HEK293 (cell line): ENCODE results near the gene DAPK2.

ENCODE experiments used
- CTCF ChIA-PET: fragments of 350-600 bp; formaldehyde crosslinking; extraction: SDS; loops from one replicate; lab custom pipeline; 2021; ENCODE audit warnings: antibody characterized with exemption; lab: Yijun Ruan, JAX
- POLR2A ChIA-PET: fragments of 300-600 bp; formaldehyde crosslinking; extraction: SDS; loops from one replicate; lab custom pipeline; 2020; ENCODE audit warnings: antibody characterized with exemption, inconsistent platforms; lab: Yijun Ruan, JAX
- H3K27ac ChIP-seq: fragments of 200-500 bp; sonication (Bioruptor generic); 2 replicates; pipeline ENCODE4 v1.5.1; 2014; ENCODE audit warnings: low read depth, low read length, control low read depth, inconsistent platforms; ENCODE audit errors: extremely low read depth
- H3K36me3 ChIP-seq, 2 experiments: fragments of 200-500 bp in 1 of 2; sonication (Bioruptor generic) in 1 of 2; 1 replicate in 1 of 2; 2 replicates in 1 of 2; pipeline ENCODE4 v1.5.1; 2014 to 2017; ENCODE audit warnings: inconsistent platforms in 2 of 2, low read length in 2 of 2; ENCODE audit not compliant: control insufficient read depth in 2 of 2, insufficient read depth in 1 of 2
- H3K4me1 ChIP-seq: fragments of 200-500 bp; sonication (Bioruptor generic); 2 replicates; pipeline ENCODE4 v1.5.1; 2014; ENCODE audit warnings: mild to moderate bottlenecking, low read length, inconsistent platforms; ENCODE audit not compliant: control insufficient read depth, insufficient read depth
- H3K4me3 ChIP-seq: 2 replicates; pipeline ENCODE4 v1.5.1; 2011; ENCODE audit warnings: low read depth, mild to moderate bottlenecking, control low read depth, low read length, moderate library complexity
- H3K9me3 ChIP-seq: fragments of 200-500 bp; sonication (Bioruptor generic); 2 replicates; pipeline ENCODE4 v1.5.1; 2014; ENCODE audit warnings: low read depth, low read length, inconsistent platforms; ENCODE audit not compliant: control insufficient read depth, insufficient read depth
- GFI1B ChIP-seq: fragments of 450-650 bp; formaldehyde crosslinking; IDR thresholded peaks from 2 replicates; pipeline ENCODE4 v1.5.1; 2016; ENCODE audit warnings: missing biosample characterization, missing genetic modification characterization
- GLIS2 ChIP-seq: fragments of 450-650 bp; formaldehyde crosslinking; IDR thresholded peaks from 2 replicates; pipeline ENCODE4 v1.5.1; 2016; ENCODE audit warnings: missing biosample characterization, missing genetic modification characterization
- MYNN ChIP-seq: fragments of 450-650 bp; formaldehyde crosslinking; IDR thresholded peaks from 2 replicates; pipeline ENCODE4 v1.5.1; 2016; ENCODE audit warnings: missing biosample characterization, missing genetic modification characterization, borderline replicate concordance
- PRDM1 ChIP-seq: fragments of 450-650 bp; formaldehyde crosslinking; IDR thresholded peaks from 2 replicates; pipeline ENCODE4; 2016; ENCODE audit warnings: missing biosample characterization, missing genetic modification characterization
- WT1 ChIP-seq: fragments of 450-650 bp; formaldehyde crosslinking; IDR thresholded peaks from 2 replicates; pipeline ENCODE4 v1.5.1; 2016; ENCODE audit warnings: missing biosample characterization, missing genetic modification characterization
- YY2 ChIP-seq: fragments of 450-650 bp; formaldehyde crosslinking; IDR thresholded peaks from 2 replicates; pipeline ENCODE4 v1.5.1; 2016; ENCODE audit warnings: missing biosample characterization, missing genetic modification characterization
- ZBTB21 ChIP-seq: fragments of 450-650 bp; formaldehyde crosslinking; IDR thresholded peaks from 2 replicates; pipeline ENCODE4 v1.5.1; 2017; ENCODE audit warnings: missing biosample characterization, missing genetic modification characterization
- ZNF174 ChIP-seq: fragments of 450-650 bp; formaldehyde crosslinking; IDR thresholded peaks from 2 replicates; pipeline ENCODE4 v1.5.0; 2017; ENCODE audit warnings: missing biosample characterization, mild to moderate bottlenecking, missing genetic modification characterization
- ZNF274 ChIP-seq, 2 experiments: fragments of 200-500 bp in 1 of 2; fragments of 450-650 bp in 1 of 2; sonication (Bioruptor generic) in 1 of 2; formaldehyde crosslinking in 1 of 2; IDR thresholded peaks; 2 replicates each; pipeline versions ENCODE4 v1.5.1 to v1.6.1; 2014 to 2016; ENCODE audit warnings: borderline replicate concordance in 1 of 2, inconsistent platforms in 1 of 2, low read length in 1 of 2, missing biosample characterization in 1 of 2, missing genetic modification characterization in 1 of 2
- ZNF529 ChIP-seq: fragments of 450-650 bp; formaldehyde crosslinking; IDR thresholded peaks from 2 replicates; pipeline ENCODE4 v1.5.1; 2017; ENCODE audit warnings: missing genetic modification characterization, missing biosample characterization; ENCODE audit not compliant: insufficient replicate concordance
- ZNF610 ChIP-seq: fragments of 450-650 bp; formaldehyde crosslinking; IDR thresholded peaks from 2 replicates; pipeline ENCODE4 v1.5.1; 2016; ENCODE audit warnings: missing biosample characterization, missing genetic modification characterization, borderline replicate concordance
- ZNF645 ChIP-seq: fragments of 450-650 bp; formaldehyde crosslinking; IDR thresholded peaks from 2 replicates; pipeline ENCODE4; 2016; ENCODE audit warnings: missing biosample characterization, missing genetic modification characterization
- ZNF791 ChIP-seq: fragments of 450-650 bp; formaldehyde crosslinking; IDR thresholded peaks from 2 replicates; pipeline ENCODE4 v1.5.1; 2016; ENCODE audit warnings: missing biosample characterization, missing genetic modification characterization
- ZNF843 ChIP-seq: fragments of 450-650 bp; formaldehyde crosslinking; IDR thresholded peaks from 2 replicates; pipeline ENCODE4 v1.5.1; 2016; ENCODE audit warnings: missing biosample characterization, missing genetic modification characterization
- ZSCAN5A ChIP-seq: fragments of 450-650 bp; formaldehyde crosslinking; IDR thresholded peaks from 2 replicates; pipeline ENCODE4 v1.5.1; 2016; ENCODE audit warnings: missing biosample characterization, missing genetic modification characterization
- TF ChIP-seq, protein P1 (sequence below): fragments of 450-650 bp; formaldehyde crosslinking; IDR thresholded peaks from 2 replicates; pipeline ENCODE4 v1.5.1; 2016; ENCODE audit warnings: missing biosample characterization, missing genetic modification characterization
- TF ChIP-seq, protein P2 (sequence below): fragments of 450-650 bp; formaldehyde crosslinking; IDR thresholded peaks from 2 replicates; pipeline ENCODE4 v1.5.1; 2016; ENCODE audit warnings: missing biosample characterization, missing genetic modification characterization, low read depth

Gene DAPK2

DNA sequence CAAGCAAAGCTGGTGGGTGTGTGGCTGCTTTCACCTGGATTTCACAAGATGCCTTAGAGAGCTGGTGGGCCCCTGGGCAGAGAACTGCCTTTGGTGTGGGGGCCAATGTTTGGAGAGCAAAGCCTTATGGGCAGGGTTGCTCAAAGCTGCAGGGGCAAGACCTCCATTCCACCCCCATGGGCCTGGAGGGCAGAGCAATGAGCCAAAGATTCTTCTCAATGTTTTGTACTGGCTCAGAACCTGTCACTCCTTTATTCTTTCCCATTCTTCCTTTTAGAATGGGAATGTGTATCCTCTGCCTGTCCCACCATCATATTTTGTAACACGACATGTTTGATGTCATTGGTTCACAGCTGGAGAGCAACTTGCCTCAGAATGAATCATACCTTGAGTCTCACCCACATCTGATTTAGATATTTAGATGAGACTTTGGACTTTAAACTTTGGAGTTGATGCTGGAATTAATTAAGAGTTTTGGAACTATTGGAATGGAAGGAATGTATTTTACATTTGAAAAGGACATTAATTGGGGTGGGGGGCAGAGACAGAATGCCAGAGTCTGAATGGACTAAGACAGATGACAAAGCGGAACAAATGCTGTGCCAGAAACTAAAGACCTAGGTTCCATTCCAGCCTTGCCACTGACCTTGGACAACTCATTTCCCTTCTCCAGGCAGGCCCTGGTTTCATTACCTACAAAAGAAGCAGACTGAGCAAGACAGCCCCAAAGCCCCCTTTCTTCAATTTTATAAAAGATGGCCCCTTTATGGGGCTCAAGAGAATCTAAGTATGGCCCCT, 72.9 kb downstream of the DAPK2 start:
- ChIA-PET POLR2A (no interaction called here), CTCF (interaction anchor here (0.6 to 1.9 kb wide), 3 partner anchors 28 to 409 kb away, joined by 3 to 6 read pairs (median 4); no protein-coding TSS in a partner anchor)
- H3K4me3 ChIP-seq: no peak overlapping the region
- TF ChIP-seq, protein P1, sequence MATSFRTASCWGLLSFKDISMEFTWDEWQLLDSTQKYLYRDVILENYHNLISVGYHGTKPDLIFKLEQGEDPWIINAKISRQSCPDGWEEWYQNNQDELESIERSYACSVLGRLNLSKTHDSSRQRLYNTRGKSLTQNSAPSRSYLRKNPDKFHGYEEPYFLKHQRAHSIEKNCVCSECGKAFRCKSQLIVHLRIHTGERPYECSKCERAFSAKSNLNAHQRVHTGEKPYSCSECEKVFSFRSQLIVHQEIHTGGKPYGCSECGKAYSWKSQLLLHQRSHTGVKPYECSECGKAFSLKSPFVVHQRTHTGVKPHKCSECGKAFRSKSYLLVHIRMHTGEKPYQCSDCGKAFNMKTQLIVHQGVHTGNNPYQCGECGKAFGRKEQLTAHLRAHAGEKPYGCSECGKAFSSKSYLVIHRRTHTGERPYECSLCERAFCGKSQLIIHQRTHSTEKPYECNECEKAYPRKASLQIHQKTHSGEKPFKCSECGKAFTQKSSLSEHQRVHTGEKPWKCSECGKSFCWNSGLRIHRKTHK (tag by site-specific recombination): no peak
- 0 out of 2 replicates have a peak, but pooled peaks have one; percentile 17 for TF ChIP-seq ZBTB21 (tag by site-specific recombination)
- no peak overlapping the region for H3K27ac ChIP-seq
- no peaks in the 10 kb centered on the region for H3K36me3 ChIP-seq
- H3K9me3 ChIP-seq: no peaks in the 10 kb centered on the region
- no peaks in the 10 kb centered on the region for H3K4me1 ChIP-seq

GRCh38 chr15:63972801-63973200, 73.5 kb downstream of the DAPK2 start:
- TF ChIP-seq, protein P2, sequence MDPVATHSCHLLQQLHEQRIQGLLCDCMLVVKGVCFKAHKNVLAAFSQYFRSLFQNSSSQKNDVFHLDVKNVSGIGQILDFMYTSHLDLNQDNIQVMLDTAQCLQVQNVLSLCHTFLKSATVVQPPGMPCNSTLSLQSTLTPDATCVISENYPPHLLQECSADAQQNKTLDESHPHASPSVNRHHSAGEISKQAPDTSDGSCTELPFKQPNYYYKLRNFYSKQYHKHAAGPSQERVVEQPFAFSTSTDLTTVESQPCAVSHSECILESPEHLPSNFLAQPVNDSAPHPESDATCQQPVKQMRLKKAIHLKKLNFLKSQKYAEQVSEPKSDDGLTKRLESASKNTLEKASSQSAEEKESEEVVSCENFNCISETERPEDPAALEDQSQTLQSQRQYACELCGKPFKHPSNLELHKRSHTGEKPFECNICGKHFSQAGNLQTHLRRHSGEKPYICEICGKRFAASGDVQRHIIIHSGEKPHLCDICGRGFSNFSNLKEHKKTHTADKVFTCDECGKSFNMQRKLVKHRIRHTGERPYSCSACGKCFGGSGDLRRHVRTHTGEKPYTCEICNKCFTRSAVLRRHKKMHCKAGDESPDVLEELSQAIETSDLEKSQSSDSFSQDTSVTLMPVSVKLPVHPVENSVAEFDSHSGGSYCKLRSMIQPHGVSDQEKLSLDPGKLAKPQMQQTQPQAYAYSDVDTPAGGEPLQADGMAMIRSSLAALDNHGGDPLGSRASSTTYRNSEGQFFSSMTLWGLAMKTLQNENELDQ (tag by site-specific recombination): no peak
- no peak for TF ChIP-seq GLIS2 (tag by site-specific recombination)
- TF ChIP-seq ZNF174: no peak
- no peak for TF ChIP-seq ZNF529 (tag by site-specific recombination)
- no peak for TF ChIP-seq WT1 (tag by site-specific recombination)
- no peak for TF ChIP-seq ZSCAN5A (tag by site-specific recombination)
- TF ChIP-seq ZNF843: no peak
- Histone ChIP-seq H3K27ac (no peak overlapping the region), H3K9me3 (no peaks in the 10 kb centered on the region), H3K36me3 (no peaks in the 10 kb centered on the region), H3K4me3 (no peak overlapping the region), H3K4me1 (no peaks in the 10 kb centered on the region)
- ChIA-PET CTCF (interaction anchor here (0.6 to 1.9 kb wide), 2 partner anchors 28 to 62 kb away, joined by 4 to 6 read pairs; no protein-coding TSS in a partner anchor), POLR2A (no interaction called here)

- ChIA-PET CTCF (interaction anchor here (1.9 kb wide), 1 partner anchor 27 kb away, joined by 6 read pairs; no protein-coding TSS in a partner anchor), POLR2A (no interaction called here)
- TF ChIP-seq ZNF610 (tag by site-specific recombination) (no peak), PRDM1 (tag by site-specific recombination) (no peak), ZNF791 (no peak), ZNF645 (tag by site-specific recombination) (no peak), YY2 (tag by site-specific recombination) (no peak), ZNF274 (IDR thresholded peaks at IDR 0.05; ENCODE audit: low read length) (no peak), ZNF274 (tag by site-specific recombination; IDR thresholded peaks at IDR 0.05; ENCODE audit: borderline replicate concordance) (no peak), GFI1B (tag by site-specific recombination) (no peak), MYNN (tag by site-specific recombination) (no peak)
- Histone ChIP-seq H3K27ac (no peak overlapping the region), H3K4me1 (no peaks in the 10 kb centered on the region), H3K9me3 (no peaks in the 10 kb centered on the region), H3K4me3 (no peak overlapping the region), H3K36me3 (no peaks in the 10 kb centered on the region)
These were observed 74.4 kb downstream of the DAPK2 start for GRCh38 chr15:63971904-63972303.
